IMR-90 (cell line): ENCODE results near the gene TAF4. TPM values are rescaled to one million over a fixed set of nuclear protein-coding genes. Genes with fewer than 3 reads are reported as not detected.

Source experiments
- ATAC-seq: fragments of 200-7000 bp; cut with Tn5 transposase; 2 replicates; pipeline ENCODE4 v1.9.1; 2020; ENCODE audit warnings: low read depth, mild to moderate bottlenecking, moderate library complexity
- BruUV-seq: library from RNA; stranded (reverse); fragments of 400-500 nt; replicated peaks from 2 replicates; lab custom pipeline; 2021; lab: Mats Ljungman, UMichigan
- CTCF ChIA-PET: fragments of 300-600 bp; formaldehyde crosslinking; extraction: SDS; loops from one replicate; lab custom pipeline; 2021; ENCODE audit warnings: antibody characterized with exemption; lab: Yijun Ruan, JAX
- POLR2A ChIA-PET: fragments of 300-600 bp; sonication (Branson Sonifier 250); formaldehyde crosslinking; loops from one replicate; lab custom pipeline; 2022; ENCODE audit warnings: antibody characterized with exemption; ENCODE audit not compliant: unreplicated experiment; lab: Charles Lee
- DNase-seq: peaks from one replicate; pipeline ENCODE4 v3.0.0; 2013
- H2AFZ ChIP-seq: replicated peaks from 2 replicates; pipeline ENCODE3; 2013; ENCODE audit warnings: low read length, mild to moderate bottlenecking; ENCODE audit not compliant: poor library complexity
- H2AK5ac ChIP-seq: 2 replicates; pipeline ENCODE4 v1.6.1; 2013; ENCODE audit warnings: low read depth, low read length, inconsistent platforms
- H2AK9ac ChIP-seq: replicated peaks from 2 replicates; pipeline ENCODE3; 2013; ENCODE audit warnings: mild to moderate bottlenecking, low read depth, low read length, moderate library complexity; ENCODE audit not compliant: poor library complexity
- H2BK120ac ChIP-seq: 2 replicates; pipeline ENCODE4 v1.6.1; 2013; ENCODE audit warnings: low read depth, low read length, inconsistent platforms
- H2BK15ac ChIP-seq: 3 replicates; pipeline ENCODE4 v1.6.1; 2013; ENCODE audit warnings: low read depth, low read length, inconsistent platforms
- H2BK20ac ChIP-seq: 2 replicates; pipeline ENCODE4 v1.6.1; 2013; ENCODE audit warnings: low read depth, mild to moderate bottlenecking, inconsistent platforms, low read length, moderate library complexity
- H2BK5ac ChIP-seq: 2 replicates; pipeline ENCODE4 v1.6.1; 2013; ENCODE audit warnings: mild to moderate bottlenecking, low read depth, low read length, inconsistent platforms; ENCODE audit not compliant: poor library complexity, severe bottlenecking
- H3K14ac ChIP-seq: replicated peaks from 2 replicates; pipeline ENCODE4 v1.6.1; 2013; ENCODE audit warnings: low read depth, low read length, inconsistent platforms
- H3K18ac ChIP-seq: 2 replicates; pipeline ENCODE4 v1.6.1; 2013; ENCODE audit warnings: low read depth, low read length, control low read depth
- H3K23ac ChIP-seq: 2 replicates; pipeline ENCODE4 v1.6.1; 2013; ENCODE audit warnings: low read depth, low read length, inconsistent platforms
- H3K27ac ChIP-seq: 2 replicates; pipeline ENCODE4 v1.5.1; 2013; ENCODE audit warnings: mild to moderate bottlenecking, control low read depth, low read length; ENCODE audit not compliant: insufficient read depth
- H3K27me3 ChIP-seq: 2 replicates; pipeline ENCODE4 v1.6.1; 2013; ENCODE audit warnings: low read length; ENCODE audit not compliant: control insufficient read depth, insufficient read depth
- H3K36me3 ChIP-seq: 2 replicates; pipeline ENCODE4 v1.6.1; 2013; ENCODE audit warnings: low read length, mixed read lengths; ENCODE audit not compliant: control insufficient read depth, insufficient read depth
- H3K4ac ChIP-seq: 2 replicates; pipeline ENCODE4 v1.6.1; 2013; ENCODE audit warnings: low read depth, low read length, inconsistent platforms
- H3K4me1 ChIP-seq: 2 replicates; pipeline ENCODE4 v1.6.1; 2013; ENCODE audit warnings: low read length, mixed read lengths; ENCODE audit not compliant: control insufficient read depth, insufficient read depth
- H3K4me2 ChIP-seq: 2 replicates; pipeline ENCODE4 v1.6.1; 2013; ENCODE audit warnings: low read depth, mild to moderate bottlenecking, control low read depth, low read length, moderate library complexity
- H3K4me3 ChIP-seq: 2 replicates; pipeline ENCODE4 v1.5.1; 2013; ENCODE audit warnings: low read depth, mild to moderate bottlenecking, control low read depth, low read length, moderate library complexity; ENCODE audit not compliant: insufficient read depth
- H3K56ac ChIP-seq: 2 replicates; pipeline ENCODE4 v1.6.1; 2013; ENCODE audit warnings: low read length, inconsistent platforms; ENCODE audit not compliant: insufficient read depth; ENCODE audit errors: extremely low read depth
- H3K79me1 ChIP-seq, 2 experiments: 2 replicates each; pipeline ENCODE4 v1.6.1; 2013; ENCODE audit warnings: low read length in 2 of 2, inconsistent platforms in 1 of 2, low read depth in 1 of 2
- H3K9ac ChIP-seq: 2 replicates; pipeline ENCODE4 v1.6.1; 2013; ENCODE audit warnings: low read depth, low read length, control low read depth
- H3K9me1 ChIP-seq: 2 replicates; pipeline ENCODE4 v1.6.1; 2013; ENCODE audit warnings: low read length, inconsistent platforms; ENCODE audit not compliant: insufficient read depth
- H3K9me3 ChIP-seq: 2 replicates; pipeline ENCODE4 v1.6.1; 2013; ENCODE audit warnings: low read length; ENCODE audit not compliant: control insufficient read depth, insufficient read depth
- H4K20me1 ChIP-seq: 2 replicates; pipeline ENCODE4 v1.6.1; 2013; ENCODE audit warnings: low read length, inconsistent platforms; ENCODE audit not compliant: insufficient read depth
- H4K5ac ChIP-seq: 2 replicates; pipeline ENCODE4 v1.6.1; 2013; ENCODE audit warnings: mild to moderate bottlenecking, low read depth, low read length, control low read depth
- H4K8ac ChIP-seq, 2 experiments: 2 replicates each; pipeline ENCODE4 v1.6.1; 2013; ENCODE audit warnings: low read depth in 2 of 2, low read length in 2 of 2, control low read depth in 1 of 2, inconsistent platforms in 1 of 2
- H4K91ac ChIP-seq: 2 replicates; pipeline ENCODE4 v1.6.1; 2013; ENCODE audit warnings: low read depth, low read length, inconsistent platforms; ENCODE audit not compliant: insufficient read depth
- CEBPB ChIP-seq: IDR thresholded peaks from 2 replicates; pipeline ENCODE4 v1.6.1; 2012; ENCODE audit warnings: low read depth, low read length, improper control_type of control experiment
- CTCF ChIP-seq: conservative IDR thresholded peaks from 2 replicates; pipeline ENCODE4 v1.5.1; 2012; ENCODE audit warnings: mild to moderate bottlenecking, low read depth, low read length, improper control_type of control experiment
- POLR2A ChIP-seq: IDR thresholded peaks from 2 replicates; pipeline ENCODE4 v1.6.1; 2012; ENCODE audit warnings: mild to moderate bottlenecking, low read depth, low read length
- RAD21 ChIP-seq: IDR thresholded peaks from 2 replicates; pipeline ENCODE4 v1.6.1; 2012; ENCODE audit warnings: low read length, improper control_type of control experiment
- RCOR1 ChIP-seq: IDR thresholded peaks from 2 replicates; pipeline ENCODE4 v1.6.1; 2012; ENCODE audit warnings: mild to moderate bottlenecking, low read length, improper control_type of control experiment; ENCODE audit not compliant: insufficient replicate concordance
- RFX5 ChIP-seq: IDR thresholded peaks from 2 replicates; pipeline ENCODE4 v1.8.0; 2012; ENCODE audit warnings: low read depth, mild to moderate bottlenecking, low read length, moderate library complexity
- USF2 ChIP-seq: fragments of 150-350 bp; IDR thresholded peaks from 2 replicates; pipeline ENCODE4 v1.6.1; 2017; ENCODE audit warnings: mild to moderate bottlenecking, antibody characterized with exemption, low read length, low read depth
- WGBS, 2 experiments: methylation state at CpG; one replicate each; pipeline versions ENCODE4 v1.1.5 to v1.1.7; 2013; ENCODE audit warnings: missing lambda C conversion rate in 2 of 2; ENCODE audit not compliant: insufficient read length in 1 of 2; ENCODE audit errors: extremely low coverage in 2 of 2; 5-methylcytosine and 5-hydroxymethylcytosine counted together
- dilution Hi-C: fragments of 300-500 bp; cut with HindIII; formaldehyde crosslinking; loops from one replicate; pipeline ENCODE4 v1.14.3; 2018; ENCODE audit warnings: low sequenced_read_pairs; ENCODE audit not compliant: unreplicated experiment
- in situ Hi-C: fragments of 300-500 bp; cut with MboI; formaldehyde crosslinking; loops from 3 replicates; pipeline ENCODE4 v1.14.3; 2019; ENCODE audit warnings: low sequenced_read_pairs, inconsistent platforms, mixed read lengths
- intact Hi-C: fragments of 100-400 bp; cut with micrococcal nuclease; formaldehyde crosslinking; loops from 2 replicates; pipeline ENCODE4 v1.10.0; 2022
- polyA plus RNA-seq, 3 experiments: library from polyadenylated mRNA; depleted of rRNA; stranded (reverse); fragments of >200 nt; gene quantifications; 2 replicates each; pipeline ENCODE4 v1.2.3, GENCODE V29; 2012; ENCODE audit warnings: low replicate concordance in 1 of 3
- total RNA-seq: library from RNA; depleted of rRNA; stranded (reverse); fragments of >200 nt; gene quantifications from 2 replicates; pipeline ENCODE4 v1.2.3, GENCODE V29; 2012

Gene TAF4
- total and polyA plus RNA-seq, 2 of the 4 experiments (the other 2 are of a cell fraction): 1.4 to 5.1 TPM

GRCh38 chr20:62022575-62023139 is 43.0 kb downstream of the TAF4 start:
- Histone ChIP-seq H4K8ac (no peak overlapping the region), H3K4me1 (peaks cover 6% of the 10 kb centered on the region; the same call in 1 of the 2 replicates), H2AK9ac (no peak overlapping the region), H2BK15ac (no peak overlapping the region), H3K9me3 (no peaks in the 10 kb centered on the region), H3K23ac (no peak overlapping the region), H3K14ac (no peak overlapping the region), H3K18ac (no peak overlapping the region), H2AFZ (no peak overlapping the region), H3K4me2 (no peak overlapping the region), H3K9me1 (peaks cover 12% of the 10 kb centered on the region; the same call in 1 of the 2 replicates), H3K9ac (no peak overlapping the region), H2BK5ac (no peak overlapping the region), H3K79me1 (peaks cover 38 to 80% of the 10 kb centered on the region in 2 experiments), H2AK5ac (no peak overlapping the region), H3K4ac (no peak overlapping the region), H4K91ac (no peak overlapping the region), H3K4me3 (no peak overlapping the region), H4K20me1 (peaks cover 78% of the 10 kb centered on the region), H4K5ac (no peak overlapping the region), H3K36me3 (no peaks in the 10 kb centered on the region), H3K56ac (no peak overlapping the region), H2BK20ac (no peak overlapping the region), H2BK120ac (no peak overlapping the region), H3K27me3 (no peaks in the 10 kb centered on the region), H3K27ac (no peak overlapping the region)
- in situ Hi-C loops: loop anchor here (5.0 to 25.0 kb wide), 2 partner anchors 105 to 365 kb away; partner anchors contain the start of gene RPS21
- TF ChIP-seq USF2 (no peak), CTCF (no peak), CEBPB (no peak), POLR2A (no peak), RFX5 (no peak), RCOR1 (no peak), RAD21 (no peak)
- ATAC-seq (no peak), DNase-seq (no peak)
- ChIA-PET POLR2A (no interaction called here), CTCF (interaction anchor here (1.3 kb wide), 1 partner anchor 12 kb away, joined by 3 read pairs; no protein-coding TSS in a partner anchor)
- intact Hi-C loops: no loop called here
- dilution Hi-C loops: no loop called here
- WGBS, 2 experiments: 90% methylated on average over 2 of the region's 14 CpGs; no CpG with 5 or more reads in 1 of the 2 experiments
- BruUV-seq: no TSS peak
